ENCODE results near the gene IDE.

DNA sequence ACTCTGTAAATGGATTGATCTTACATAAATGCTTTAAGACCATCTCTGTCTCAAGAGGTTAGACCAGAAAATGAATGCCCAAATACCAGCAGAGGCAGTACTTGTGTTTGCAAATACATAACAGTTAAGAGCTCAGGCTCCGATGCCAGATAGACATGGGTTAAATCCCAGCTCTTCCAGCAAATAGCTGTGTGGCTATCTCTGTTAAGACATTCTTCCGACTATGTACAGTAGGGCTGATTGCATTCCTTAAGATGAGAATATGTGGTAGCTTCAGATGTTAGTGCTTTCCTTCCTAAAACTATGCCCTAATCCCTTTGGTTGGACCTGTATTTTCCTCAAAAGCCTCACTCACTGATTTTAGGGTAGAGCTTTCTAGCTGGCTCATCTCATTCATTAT, 2.2 kb downstream of the IDE start:
- TF ChIP-seq TEAD4 (IDR thresholded peaks at IDR 0.05) = no peak
- TF ChIP-seq EP300 (IDR thresholded peaks at IDR 0.05; ENCODE audit: borderline replicate concordance) = no peak
- no peak for TF ChIP-seq EGR1 (IDR thresholded peaks at IDR 0.05)
- no peak for TF ChIP-seq CEBPB (IDR thresholded peaks at IDR 0.05)

Measured in Ishikawa (cell line).